ENCODE results near the gene MAN2A2. TPM values are rescaled to one million over a fixed set of nuclear protein-coding genes. Genes with fewer than 3 reads are reported as not detected.

MAN2A2 gene
- total and polyA plus RNA-seq, 9 of the 15 experiments (the other 6 are each of a cell fraction or from before 2014, with no cell fraction given) = 7.3 to 151 (median 43.4) TPM

DNA sequence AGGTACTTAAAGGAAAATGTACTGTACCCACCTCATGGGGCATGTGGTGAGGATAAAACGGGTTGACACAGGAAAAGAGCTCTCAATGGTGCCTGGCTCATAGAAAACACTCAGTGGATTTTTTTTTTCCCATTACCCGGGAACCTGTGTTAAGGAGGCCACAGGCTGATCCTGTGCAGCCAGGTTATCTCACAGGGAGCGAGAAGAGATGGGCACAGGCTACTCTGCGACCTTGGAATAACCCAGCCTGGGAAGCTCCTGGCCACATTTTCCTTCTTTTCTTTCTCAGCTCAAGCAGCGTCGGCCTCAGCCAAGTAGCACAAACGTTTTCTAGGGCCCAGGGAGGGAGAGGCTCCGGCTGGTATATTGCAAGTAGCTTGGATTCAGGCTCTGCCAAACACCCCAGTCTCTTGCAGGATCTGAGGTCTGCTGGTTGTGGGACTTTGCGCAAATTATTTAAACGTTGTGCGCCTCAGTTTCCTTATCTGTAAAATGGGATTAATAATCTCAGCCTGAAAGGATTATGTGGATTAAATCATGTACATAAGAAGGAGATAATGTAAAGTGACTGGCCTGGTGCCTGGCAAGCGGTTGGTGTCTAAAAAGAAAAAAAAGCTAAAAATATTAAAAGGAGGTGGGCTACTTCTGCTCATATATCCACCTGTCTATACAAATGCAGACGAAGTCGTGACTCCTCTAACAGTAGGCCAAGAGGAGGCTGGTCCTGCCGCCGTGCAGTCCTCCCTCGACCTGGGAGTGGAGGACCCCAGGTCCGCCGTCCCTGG is 32.6 kb upstream of the MAN2A2 start (continued):
- TF ChIP-seq PML (IDR thresholded peaks at IDR 0.05; ENCODE audit: low read length) = peak; percentile 38
- peak in 1 of 2 experiments; percentile 36; a peak in 1 of 4 replicates for TF ChIP-seq RCOR1 (IDR thresholded peaks at IDR 0.05; ENCODE audit: borderline replicate concordance in 1 of 2, low read depth in 2 of 2, low read length in 2 of 2)
- peak; percentile 27; the same call in 1 of the 2 replicates for TF ChIP-seq POLR2A (conservative IDR thresholded peaks at IDR 0.05)
- TF ChIP-seq ELF4 (CRISPR knock-in tag; IDR thresholded peaks at IDR 0.05) = 0 out of 2 replicates have a peak, but pooled peaks have one; percentile 10
- TF ChIP-seq, protein P1, sequence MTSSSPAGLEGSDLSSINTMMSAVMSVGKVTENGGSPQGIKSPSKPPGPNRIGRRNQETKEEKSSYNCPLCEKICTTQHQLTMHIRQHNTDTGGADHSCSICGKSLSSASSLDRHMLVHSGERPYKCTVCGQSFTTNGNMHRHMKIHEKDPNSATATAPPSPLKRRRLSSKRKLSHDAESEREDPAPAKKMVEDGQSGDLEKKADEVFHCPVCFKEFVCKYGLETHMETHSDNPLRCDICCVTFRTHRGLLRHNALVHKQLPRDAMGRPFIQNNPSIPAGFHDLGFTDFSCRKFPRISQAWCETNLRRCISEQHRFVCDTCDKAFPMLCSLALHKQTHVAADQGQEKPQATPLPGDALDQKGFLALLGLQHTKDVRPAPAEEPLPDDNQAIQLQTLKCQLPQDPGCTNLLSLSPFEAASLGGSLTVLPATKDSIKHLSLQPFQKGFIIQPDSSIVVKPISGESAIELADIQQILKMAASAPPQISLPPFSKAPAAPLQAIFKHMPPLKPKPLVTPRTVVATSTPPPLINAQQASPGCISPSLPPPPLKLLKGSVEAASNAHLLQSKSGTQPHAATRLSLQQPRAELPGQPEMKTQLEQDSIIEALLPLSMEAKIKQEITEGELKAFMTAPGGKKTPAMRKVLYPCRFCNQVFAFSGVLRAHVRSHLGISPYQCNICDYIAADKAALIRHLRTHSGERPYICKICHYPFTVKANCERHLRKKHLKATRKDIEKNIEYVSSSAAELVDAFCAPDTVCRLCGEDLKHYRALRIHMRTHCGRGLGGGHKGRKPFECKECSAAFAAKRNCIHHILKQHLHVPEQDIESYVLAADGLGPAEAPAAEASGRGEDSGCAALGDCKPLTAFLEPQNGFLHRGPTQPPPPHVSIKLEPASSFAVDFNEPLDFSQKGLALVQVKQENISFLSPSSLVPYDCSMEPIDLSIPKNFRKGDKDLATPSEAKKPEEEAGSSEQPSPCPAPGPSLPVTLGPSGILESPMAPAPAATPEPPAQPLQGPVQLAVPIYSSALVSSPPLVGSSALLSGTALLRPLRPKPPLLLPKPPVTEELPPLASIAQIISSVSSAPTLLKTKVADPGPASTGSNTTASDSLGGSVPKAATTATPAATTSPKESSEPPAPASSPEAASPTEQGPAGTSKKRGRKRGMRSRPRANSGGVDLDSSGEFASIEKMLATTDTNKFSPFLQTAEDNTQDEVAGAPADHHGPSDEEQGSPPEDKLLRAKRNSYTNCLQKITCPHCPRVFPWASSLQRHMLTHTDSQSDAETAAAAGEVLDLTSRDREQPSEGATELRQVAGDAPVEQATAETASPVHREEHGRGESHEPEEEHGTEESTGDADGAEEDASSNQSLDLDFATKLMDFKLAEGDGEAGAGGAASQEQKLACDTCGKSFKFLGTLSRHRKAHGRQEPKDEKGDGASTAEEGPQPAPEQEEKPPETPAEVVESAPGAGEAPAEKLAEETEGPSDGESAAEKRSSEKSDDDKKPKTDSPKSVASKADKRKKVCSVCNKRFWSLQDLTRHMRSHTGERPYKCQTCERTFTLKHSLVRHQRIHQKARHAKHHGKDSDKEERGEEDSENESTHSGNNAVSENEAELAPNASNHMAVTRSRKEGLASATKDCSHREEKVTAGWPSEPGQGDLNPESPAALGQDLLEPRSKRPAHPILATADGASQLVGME (CRISPR knock-in tag; IDR thresholded peaks at IDR 0.05) = no peak
- no peak for TF ChIP-seq HDAC6 (IDR thresholded peaks at IDR 0.05; ENCODE audit: low read depth, low read length)
- TF ChIP-seq CREB3L1 (IDR thresholded peaks at IDR 0.05; ENCODE audit: borderline replicate concordance, low read depth) = no peak
- no peak for TF ChIP-seq ZNF41 (CRISPR knock-in tag; conservative IDR thresholded peaks at IDR 0.05)
- TF ChIP-seq JUND (IDR thresholded peaks at IDR 0.05; ENCODE audit: borderline replicate concordance, low read depth, low read length) = no peak
- TF ChIP-seq JUND (tag; IDR thresholded peaks at IDR 0.05; ENCODE audit: borderline replicate concordance, low read depth, low read length) = no peak; the same call in 2 of the 3 replicates
- TF ChIP-seq NFRKB (IDR thresholded peaks at IDR 0.05; ENCODE audit: low read depth) = 0 out of 2 replicates have a peak, but pooled peaks have one; percentile 44
- TF ChIP-seq BCOR (IDR thresholded peaks at IDR 0.05) = peak; percentile 87
- peak; percentile 94 for TF ChIP-seq RBM25 (IDR thresholded peaks at IDR 0.05; ENCODE audit: low read depth, low read length, severe bottlenecking)
- TF ChIP-seq, protein P2, sequence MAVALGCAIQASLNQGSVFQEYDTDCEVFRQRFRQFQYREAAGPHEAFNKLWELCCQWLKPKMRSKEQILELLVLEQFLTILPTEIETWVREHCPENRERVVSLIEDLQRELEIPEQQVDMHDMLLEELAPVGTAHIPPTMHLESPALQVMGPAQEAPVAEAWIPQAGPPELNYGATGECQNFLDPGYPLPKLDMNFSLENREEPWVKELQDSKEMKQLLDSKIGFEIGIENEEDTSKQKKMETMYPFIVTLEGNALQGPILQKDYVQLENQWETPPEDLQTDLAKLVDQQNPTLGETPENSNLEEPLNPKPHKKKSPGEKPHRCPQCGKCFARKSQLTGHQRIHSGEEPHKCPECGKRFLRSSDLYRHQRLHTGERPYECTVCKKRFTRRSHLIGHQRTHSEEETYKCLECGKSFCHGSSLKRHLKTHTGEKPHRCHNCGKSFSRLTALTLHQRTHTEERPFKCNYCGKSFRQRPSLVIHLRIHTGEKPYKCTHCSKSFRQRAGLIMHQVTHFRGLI (CRISPR knock-in tag; IDR thresholded peaks at IDR 0.05) = no peak
- no peak for TF ChIP-seq ZBTB17 (CRISPR knock-in tag; IDR thresholded peaks at IDR 0.05)
- peak; percentile 72 for TF ChIP-seq ADNP (tag; IDR thresholded peaks at IDR 0.05)
